ENCODE measurements around the gene SCT.

SCT gene

GRCh38 chr11:597166-597725 lies 29.7 kb downstream of the SCT start:
- H3K36me3 ChIP-seq (ENCODE audit: control insufficient read depth, insufficient read depth, low read length): peaks cover 54% of the 10 kb centered on the region
- WGBS (ENCODE audit: insufficient coverage, insufficient read length): no CpG with 5 or more reads among the region's 29 CpGs

DNA sequence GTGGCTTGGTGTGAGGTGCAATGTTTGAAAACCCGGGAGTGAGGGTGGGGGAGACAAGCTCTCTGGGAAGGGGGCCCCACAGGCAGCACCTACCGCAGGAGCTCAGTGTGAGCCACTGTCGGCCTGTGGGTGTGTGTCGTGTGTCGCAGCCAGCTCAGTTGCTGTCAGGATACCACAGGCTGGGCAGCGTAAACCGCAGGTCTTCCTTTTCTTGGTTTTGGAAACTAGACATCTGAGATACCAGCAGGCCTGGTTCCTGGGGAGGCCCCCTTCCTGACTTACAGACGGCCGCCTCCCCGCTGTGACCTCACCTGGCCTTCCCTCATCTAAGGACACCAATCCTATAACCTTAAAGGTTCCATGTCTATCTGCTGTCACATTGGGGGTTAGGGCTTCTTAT lies 30.6 kb downstream of the SCT start:
- WGBS (ENCODE audit: insufficient coverage, insufficient read length): no CpG with 5 or more reads among the region's 10 CpGs
- no peaks in the 10 kb centered on the region for H3K9me3 ChIP-seq (ENCODE audit: control insufficient read depth, insufficient read depth, low read length)
- H3K4me3 ChIP-seq (ENCODE audit: low read length): no peak overlapping the region
- peaks cover 47% of the 10 kb centered on the region for H3K36me3 ChIP-seq (ENCODE audit: control insufficient read depth, insufficient read depth, low read length)
- no peak for DNase-seq (ENCODE audit: low read depth, low spot score)
- no peaks in the 10 kb centered on the region; the same call in 1 of the 2 replicates for H3K4me1 ChIP-seq (ENCODE audit: control insufficient read depth, insufficient read depth, low read length)
- H3K27me3 ChIP-seq (ENCODE audit: control insufficient read depth, insufficient read depth, low read length): no peaks in the 10 kb centered on the region
- no peak overlapping the region for H3K27ac ChIP-seq (ENCODE audit: low read length)

More at GRCh38 chr11:597166-597725, 29.7 kb downstream of the SCT start:
- DNase-seq (ENCODE audit: low read depth, low spot score): no peak
- Histone ChIP-seq H3K9me3 (ENCODE audit: control insufficient read depth, insufficient read depth, low read length) (no peaks in the 10 kb centered on the region), H3K27me3 (ENCODE audit: control insufficient read depth, insufficient read depth, low read length) (no peaks in the 10 kb centered on the region), H3K27ac (ENCODE audit: low read length) (no peak overlapping the region), H3K4me3 (ENCODE audit: low read length) (no peak overlapping the region), H3K4me1 (ENCODE audit: control insufficient read depth, insufficient read depth, low read length) (no peaks in the 10 kb centered on the region; the same call in 1 of the 2 replicates)

DNA sequence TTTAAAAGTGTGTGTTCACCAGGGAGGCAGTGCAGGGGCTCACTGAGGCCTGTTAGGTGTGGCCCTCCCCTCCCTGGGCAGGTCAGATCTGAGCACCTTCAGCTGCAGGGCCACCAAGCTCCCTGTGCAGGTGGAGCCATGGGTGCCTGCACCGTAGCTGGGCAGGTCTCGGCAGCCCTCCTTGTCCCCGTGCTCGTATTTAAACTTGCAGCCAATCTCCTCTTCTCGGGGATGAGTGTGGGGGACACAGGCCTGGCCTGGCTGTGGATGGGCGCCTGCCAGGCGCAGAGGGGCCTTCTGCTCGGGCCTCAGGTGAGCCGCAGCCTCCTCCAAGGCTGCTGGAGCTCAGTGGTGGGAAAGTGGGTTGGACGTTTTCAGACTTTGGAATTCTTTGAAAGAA lies 31.6 kb downstream of the SCT start:
- H3K36me3 ChIP-seq (ENCODE audit: control insufficient read depth, insufficient read depth, low read length): peaks cover 50% of the 10 kb centered on the region
- no peaks in the 10 kb centered on the region; the same call in 1 of the 2 replicates for H3K4me1 ChIP-seq (ENCODE audit: control insufficient read depth, insufficient read depth, low read length)
- H3K4me3 ChIP-seq (ENCODE audit: low read length): no peak overlapping the region
- DNase-seq (ENCODE audit: low read depth, low spot score): no peak
- no CpG with 5 or more reads among the region's 10 CpGs for WGBS (ENCODE audit: insufficient coverage, insufficient read length)
- no peak overlapping the region for H3K27ac ChIP-seq (ENCODE audit: low read length)
- H3K9me3 ChIP-seq (ENCODE audit: control insufficient read depth, insufficient read depth, low read length): no peaks in the 10 kb centered on the region
- H3K27me3 ChIP-seq (ENCODE audit: control insufficient read depth, insufficient read depth, low read length): no peaks in the 10 kb centered on the region

GRCh38 chr11:593347-593746 lies 33.6 kb downstream of the SCT start:
- Histone ChIP-seq H3K4me3 (ENCODE audit: low read length) (no peak overlapping the region), H3K27me3 (ENCODE audit: control insufficient read depth, insufficient read depth, low read length) (no peaks in the 10 kb centered on the region), H3K27ac (ENCODE audit: low read length) (no peak overlapping the region), H3K36me3 (ENCODE audit: control insufficient read depth, insufficient read depth, low read length) (peaks cover 46% of the 10 kb centered on the region), H3K4me1 (ENCODE audit: control insufficient read depth, insufficient read depth, low read length) (no peaks in the 10 kb centered on the region; the same call in 1 of the 2 replicates), H3K9me3 (ENCODE audit: control insufficient read depth, insufficient read depth, low read length) (no peaks in the 10 kb centered on the region)
- no CpG with 5 or more reads among the region's 21 CpGs for WGBS (ENCODE audit: insufficient coverage, insufficient read length)
- DNase-seq (ENCODE audit: low read depth, low spot score): no peak

- Histone ChIP-seq H3K27me3 (ENCODE audit: control insufficient read depth, insufficient read depth, low read length) (no peaks in the 10 kb centered on the region), H3K36me3 (ENCODE audit: control insufficient read depth, insufficient read depth, low read length) (peaks cover 42% of the 10 kb centered on the region), H3K4me3 (ENCODE audit: low read length) (no peak overlapping the region), H3K27ac (ENCODE audit: low read length) (no peak overlapping the region), H3K4me1 (ENCODE audit: control insufficient read depth, insufficient read depth, low read length) (no peaks in the 10 kb centered on the region; the same call in 1 of the 2 replicates), H3K9me3 (ENCODE audit: control insufficient read depth, insufficient read depth, low read length) (no peaks in the 10 kb centered on the region)
- DNase-seq (ENCODE audit: low read depth, low spot score): no peak
- no CpG with 5 or more reads among the region's 10 CpGs for WGBS (ENCODE audit: insufficient coverage, insufficient read length)
Observed at GRCh38 chr11:592918-593317, 34.1 kb downstream of the SCT start.

DNA sequence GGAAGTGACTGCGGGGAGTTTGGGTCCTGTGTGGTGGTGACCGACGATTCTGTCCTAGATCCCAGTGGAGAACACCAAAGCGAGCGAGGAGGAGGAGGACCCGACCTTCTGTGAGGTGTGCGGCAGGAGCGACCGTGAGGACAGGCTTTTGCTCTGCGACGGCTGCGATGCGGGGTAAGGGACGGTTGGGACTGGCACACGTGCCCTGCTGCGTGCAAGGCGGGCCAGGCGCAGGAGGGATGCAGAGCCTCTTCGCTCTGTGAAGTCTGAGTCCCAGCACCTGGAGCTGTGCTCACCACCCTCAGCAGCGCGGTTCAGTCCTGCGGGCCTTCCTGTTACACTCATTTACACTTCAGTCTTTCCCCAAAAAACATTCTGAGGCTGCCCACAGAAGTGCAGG lies 34.5 kb downstream of the SCT start:
- WGBS (ENCODE audit: insufficient coverage, insufficient read length): no CpG with 5 or more reads among the region's 22 CpGs
- Histone ChIP-seq H3K4me1 (ENCODE audit: control insufficient read depth, insufficient read depth, low read length) (no peaks in the 10 kb centered on the region; the same call in 1 of the 2 replicates), H3K27me3 (ENCODE audit: control insufficient read depth, insufficient read depth, low read length) (no peaks in the 10 kb centered on the region), H3K4me3 (ENCODE audit: low read length) (no peak overlapping the region), H3K9me3 (ENCODE audit: control insufficient read depth, insufficient read depth, low read length) (no peaks in the 10 kb centered on the region), H3K36me3 (ENCODE audit: control insufficient read depth, insufficient read depth, low read length) (peaks cover 41% of the 10 kb centered on the region), H3K27ac (ENCODE audit: low read length) (no peak overlapping the region)
- DNase-seq (ENCODE audit: low read depth, low spot score): no peak

GRCh38 chr11:590997-591396 lies 36.0 kb downstream of the SCT start:
- no peak overlapping the region for H3K4me3 ChIP-seq (ENCODE audit: low read length)
- no CpG with 5 or more reads among the region's 11 CpGs for WGBS (ENCODE audit: insufficient coverage, insufficient read length)
- H3K4me1 ChIP-seq (ENCODE audit: control insufficient read depth, insufficient read depth, low read length): no peaks in the 10 kb centered on the region; the same call in 1 of the 2 replicates
- no peaks in the 10 kb centered on the region for H3K9me3 ChIP-seq (ENCODE audit: control insufficient read depth, insufficient read depth, low read length)
- peaks cover 47% of the 10 kb centered on the region for H3K36me3 ChIP-seq (ENCODE audit: control insufficient read depth, insufficient read depth, low read length)
- no peaks in the 10 kb centered on the region for H3K27me3 ChIP-seq (ENCODE audit: control insufficient read depth, insufficient read depth, low read length)
- DNase-seq (ENCODE audit: low read depth, low spot score): no peak
- H3K27ac ChIP-seq (ENCODE audit: low read length): no peak overlapping the region

- H3K27me3 ChIP-seq (ENCODE audit: control insufficient read depth, insufficient read depth, low read length): no peaks in the 10 kb centered on the region
- peaks cover 43% of the 10 kb centered on the region for H3K36me3 ChIP-seq (ENCODE audit: control insufficient read depth, insufficient read depth, low read length)
- H3K4me1 ChIP-seq (ENCODE audit: control insufficient read depth, insufficient read depth, low read length): no peaks in the 10 kb centered on the region
- no peaks in the 10 kb centered on the region for H3K9me3 ChIP-seq (ENCODE audit: control insufficient read depth, insufficient read depth, low read length)
- DNase-seq (ENCODE audit: low read depth, low spot score): no peak
- no peak overlapping the region for H3K27ac ChIP-seq (ENCODE audit: low read length)
- no CpG with 5 or more reads among the region's 26 CpGs for WGBS (ENCODE audit: insufficient coverage, insufficient read length)
- H3K4me3 ChIP-seq (ENCODE audit: low read length): no peak overlapping the region
Observed at GRCh38 chr11:589798-590197, 37.2 kb downstream of the SCT start.

DNA sequence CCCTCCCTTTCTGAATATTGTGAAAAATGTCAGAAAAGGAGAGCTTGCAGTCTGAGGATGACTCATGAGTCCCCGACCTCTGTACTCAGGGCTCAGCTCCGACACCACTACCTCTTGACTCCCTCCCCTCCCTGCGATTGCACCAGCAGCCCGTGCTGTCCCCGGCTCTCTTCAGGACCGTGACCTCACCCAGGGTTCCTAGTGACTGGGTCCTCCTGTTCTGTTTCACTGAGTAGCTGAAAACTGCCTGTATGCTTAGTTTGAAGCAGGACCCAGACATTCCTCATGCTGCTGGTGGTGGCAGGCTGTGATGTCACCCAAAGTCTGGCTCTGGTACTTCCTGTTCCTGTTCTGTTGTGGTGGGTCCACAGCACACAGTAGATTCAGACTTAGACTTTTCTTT lies 39.0 kb downstream of the SCT start:
- peaks cover 38% of the 10 kb centered on the region for H3K36me3 ChIP-seq (ENCODE audit: control insufficient read depth, insufficient read depth, low read length)
- H3K27me3 ChIP-seq (ENCODE audit: control insufficient read depth, insufficient read depth, low read length): no peaks in the 10 kb centered on the region
- DNase-seq (ENCODE audit: low read depth, low spot score): no peak

DNA sequence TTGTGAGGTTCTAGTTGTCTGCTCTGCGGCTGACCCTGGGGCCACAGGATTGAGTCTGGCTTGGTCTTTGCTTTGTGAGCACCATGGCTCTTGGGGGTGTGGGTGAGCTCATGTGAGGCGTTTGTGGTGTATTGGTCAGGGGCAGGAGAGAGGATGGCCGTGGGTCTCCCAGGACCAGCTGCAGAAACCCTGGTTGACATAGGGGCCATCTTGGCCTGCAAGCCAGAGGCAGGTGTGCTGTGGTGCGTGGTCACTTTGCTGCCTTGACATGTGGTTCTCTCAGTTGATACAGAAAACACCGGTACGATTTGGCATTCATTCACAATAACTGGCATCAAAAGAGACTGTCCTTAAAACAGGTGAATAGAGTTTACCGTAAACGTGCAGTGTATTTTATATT lies 39.4 kb downstream of the SCT start:
- no peaks in the 10 kb centered on the region for H3K27me3 ChIP-seq (ENCODE audit: control insufficient read depth, insufficient read depth, low read length)
- no peaks in the 10 kb centered on the region for H3K4me1 ChIP-seq (ENCODE audit: control insufficient read depth, insufficient read depth, low read length)
- H3K27ac ChIP-seq (ENCODE audit: low read length): no peak overlapping the region
- no peaks in the 10 kb centered on the region for H3K9me3 ChIP-seq (ENCODE audit: control insufficient read depth, insufficient read depth, low read length)
- H3K36me3 ChIP-seq (ENCODE audit: control insufficient read depth, insufficient read depth, low read length): peaks cover 34% of the 10 kb centered on the region
- DNase-seq (ENCODE audit: low read depth, low spot score): no peak
- no peak overlapping the region for H3K4me3 ChIP-seq (ENCODE audit: low read length)
- WGBS (ENCODE audit: insufficient coverage, insufficient read length): no CpG with 5 or more reads among the region's 8 CpGs

More for the DNA sequence above, 39.0 kb downstream of the SCT start:
- Histone ChIP-seq H3K27ac (ENCODE audit: low read length) (no peak overlapping the region), H3K4me3 (ENCODE audit: low read length) (no peak overlapping the region), H3K4me1 (ENCODE audit: control insufficient read depth, insufficient read depth, low read length) (no peaks in the 10 kb centered on the region), H3K9me3 (ENCODE audit: control insufficient read depth, insufficient read depth, low read length) (no peaks in the 10 kb centered on the region)
- WGBS (ENCODE audit: insufficient coverage, insufficient read length): no CpG with 5 or more reads among the region's 6 CpGs

Data from iPS DF 6.9 (cell line).